Measurements from ENCODE around the gene SLC28A2.
"Not testable (repeated sequence)": the region's sequence is repeated elsewhere in the genome, so short reads cannot be mapped to it uniquely, and the experiment has no call there.

DNA sequence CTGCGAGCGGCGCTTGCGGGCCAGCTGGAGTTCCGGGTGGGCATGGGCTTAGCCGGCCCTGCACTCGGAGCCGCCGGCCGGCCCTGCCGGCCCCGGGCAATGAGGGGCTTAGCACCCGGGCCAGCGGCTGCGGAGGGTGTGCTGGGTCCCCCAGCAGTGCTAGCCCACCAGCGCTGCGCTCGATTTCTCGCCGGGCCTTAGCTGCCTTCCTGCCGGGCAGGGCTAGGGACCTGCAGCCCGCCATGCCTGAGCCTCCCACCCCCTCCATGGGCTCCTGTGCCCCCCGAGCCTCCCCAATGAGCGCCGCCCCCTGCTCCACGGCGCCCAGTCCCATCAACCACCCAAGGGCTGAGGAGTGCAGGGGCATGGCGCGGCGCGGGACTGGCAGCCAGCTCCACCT lies 62.1 kb downstream of the SLC28A2 start:
- not testable (repeated sequence) for TF ChIP-seq EZH2 (IDR thresholded peaks at IDR 0.05; ENCODE audit: low read length)
- TF ChIP-seq, protein P1, sequence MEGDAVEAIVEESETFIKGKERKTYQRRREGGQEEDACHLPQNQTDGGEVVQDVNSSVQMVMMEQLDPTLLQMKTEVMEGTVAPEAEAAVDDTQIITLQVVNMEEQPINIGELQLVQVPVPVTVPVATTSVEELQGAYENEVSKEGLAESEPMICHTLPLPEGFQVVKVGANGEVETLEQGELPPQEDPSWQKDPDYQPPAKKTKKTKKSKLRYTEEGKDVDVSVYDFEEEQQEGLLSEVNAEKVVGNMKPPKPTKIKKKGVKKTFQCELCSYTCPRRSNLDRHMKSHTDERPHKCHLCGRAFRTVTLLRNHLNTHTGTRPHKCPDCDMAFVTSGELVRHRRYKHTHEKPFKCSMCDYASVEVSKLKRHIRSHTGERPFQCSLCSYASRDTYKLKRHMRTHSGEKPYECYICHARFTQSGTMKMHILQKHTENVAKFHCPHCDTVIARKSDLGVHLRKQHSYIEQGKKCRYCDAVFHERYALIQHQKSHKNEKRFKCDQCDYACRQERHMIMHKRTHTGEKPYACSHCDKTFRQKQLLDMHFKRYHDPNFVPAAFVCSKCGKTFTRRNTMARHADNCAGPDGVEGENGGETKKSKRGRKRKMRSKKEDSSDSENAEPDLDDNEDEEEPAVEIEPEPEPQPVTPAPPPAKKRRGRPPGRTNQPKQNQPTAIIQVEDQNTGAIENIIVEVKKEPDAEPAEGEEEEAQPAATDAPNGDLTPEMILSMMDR (optimal IDR thresholded peaks at IDR 0.05 in 1 of 3, IDR thresholded peaks at IDR 0.05 in 1 of 3, conservative IDR thresholded peaks at IDR 0.05 in 1 of 3; ENCODE audit: extremely low read depth in 1 of 3, insufficient read depth in 2 of 3, low read length in 3 of 3) = not testable (repeated sequence)
